Stimulated activated naive CD8-positive, alpha-beta T cell treated with anti-CD3 and anti-CD28 coated beads, Interleukin-15, Interleukin-2, amounts not matched to agents 100 ng/mL and 50 ng/mL, for 24 hours (primary cell): ENCODE data around the gene MDM4.
"Not testable (repeated sequence)": the region's sequence is repeated elsewhere in the genome, so short reads cannot be mapped to it uniquely, and the experiment has no call there.

Source experiments
- H3K27ac Mint-ChIP-seq: one replicate; pipeline ENCODE4 v1.8.0; 2021; ENCODE audit warnings: mild to moderate bottlenecking, mixed read lengths
- H3K27me3 Mint-ChIP-seq: one replicate; pipeline ENCODE4 v1.8.0; 2021; ENCODE audit warnings: mixed read lengths
- H3K36me3 Mint-ChIP-seq: one replicate; pipeline ENCODE4 v1.8.0; 2021; ENCODE audit warnings: low read depth, mixed read lengths
- H3K4me1 Mint-ChIP-seq: one replicate; pipeline ENCODE4 v1.8.0; 2021; ENCODE audit warnings: low read depth, mixed read lengths
- H3K4me3 Mint-ChIP-seq: one replicate; pipeline ENCODE4 v1.8.0; 2021; ENCODE audit warnings: mild to moderate bottlenecking, mixed read lengths
- H3K9me3 Mint-ChIP-seq: one replicate; pipeline ENCODE4 v1.8.0; 2021; ENCODE audit warnings: mixed read lengths

The MDM4 gene

GRCh38 chr1:204502241-204502640 is 14.0 kb upstream of the MDM4 start:
- Mint-ChIP-seq H3K36me3 (peaks cover 9% of the 10 kb centered on the region), H3K9me3 (no peaks in the 10 kb centered on the region), H3K27me3 (no peaks in the 10 kb centered on the region), H3K4me3 (no peak overlapping the region), H3K27ac (no peak overlapping the region), H3K4me1 (peaks cover 41% of the 10 kb centered on the region)

- no peak overlapping the region for H3K4me3 Mint-ChIP-seq
Observed at GRCh38 chr1:204503122-204503912, 12.9 kb upstream of the MDM4 start.

DNA sequence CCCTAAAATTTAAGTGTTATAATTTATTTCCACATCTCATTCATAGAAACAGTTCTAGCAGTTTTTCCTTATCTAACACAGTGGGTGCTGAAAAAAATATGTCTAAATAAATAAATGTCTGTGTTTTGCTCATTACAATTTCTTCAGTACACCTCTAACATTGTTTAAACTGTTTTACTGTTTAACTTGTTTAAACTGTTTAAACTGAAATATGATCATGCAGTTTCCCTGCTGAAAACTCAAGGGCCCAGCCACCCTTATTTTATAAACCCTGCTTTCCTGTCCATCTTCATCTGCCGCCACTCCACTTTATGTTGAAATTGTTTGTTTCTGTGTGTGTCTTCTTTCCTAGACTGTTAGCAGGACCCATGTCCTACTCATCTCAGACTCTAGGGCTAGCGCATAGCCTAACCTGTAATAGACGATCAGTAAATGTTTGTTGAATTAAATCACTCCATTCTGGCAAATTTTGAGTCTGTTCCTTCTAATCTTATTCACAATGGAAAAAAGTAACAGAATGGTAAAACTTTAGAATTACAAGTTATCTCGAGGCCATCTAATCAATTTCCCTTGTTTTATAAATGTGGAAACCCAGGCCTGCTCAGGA is 12.2 kb upstream of the MDM4 start:
- peaks cover 9% of the 10 kb centered on the region for H3K36me3 Mint-ChIP-seq
- H3K9me3 Mint-ChIP-seq: no peaks in the 10 kb centered on the region
- H3K4me3 Mint-ChIP-seq: no peak overlapping the region
- H3K27ac Mint-ChIP-seq: no peak overlapping the region
- peaks cover 41% of the 10 kb centered on the region for H3K4me1 Mint-ChIP-seq
- no peaks in the 10 kb centered on the region for H3K27me3 Mint-ChIP-seq

More at GRCh38 chr1:204503122-204503912, 12.9 kb upstream of the MDM4 start:
- peak overlapping the region; percentile 27 for H3K27ac Mint-ChIP-seq
- peaks cover 9% of the 10 kb centered on the region for H3K36me3 Mint-ChIP-seq
- peaks cover 45% of the 10 kb centered on the region for H3K4me1 Mint-ChIP-seq
- no peaks in the 10 kb centered on the region for H3K9me3 Mint-ChIP-seq
- no peaks in the 10 kb centered on the region for H3K27me3 Mint-ChIP-seq

GRCh38 chr1:204505674-204506200 is 10.5 kb upstream of the MDM4 start:
- Mint-ChIP-seq H3K4me3 (peak overlapping the region; percentile 90), H3K4me1 (peaks cover 35% of the 10 kb centered on the region), H3K27me3 (no peaks in the 10 kb centered on the region), H3K9me3 (no peaks in the 10 kb centered on the region), H3K36me3 (peaks cover 9% of the 10 kb centered on the region), H3K27ac (peak overlapping the region; percentile 87)

- peaks cover 40% of the 10 kb centered on the region for H3K4me1 Mint-ChIP-seq
- no peaks in the 10 kb centered on the region for H3K9me3 Mint-ChIP-seq
- peak overlapping the region; percentile 87 for H3K27ac Mint-ChIP-seq
- peak overlapping the region; percentile 90 for H3K4me3 Mint-ChIP-seq
- no peaks in the 10 kb centered on the region for H3K27me3 Mint-ChIP-seq
- peaks cover 9% of the 10 kb centered on the region for H3K36me3 Mint-ChIP-seq
Observed at GRCh38 chr1:204506201-204506968, 9.8 kb upstream of the MDM4 start.

GRCh38 chr1:204506969-204507316 is 9.3 kb upstream of the MDM4 start:
- Mint-ChIP-seq H3K27ac (peak overlapping the region; percentile 87), H3K9me3 (no peaks in the 10 kb centered on the region), H3K4me1 (peaks cover 40% of the 10 kb centered on the region), H3K27me3 (no peaks in the 10 kb centered on the region), H3K36me3 (peaks cover 9% of the 10 kb centered on the region), H3K4me3 (peak overlapping the region; percentile 90)

DNA sequence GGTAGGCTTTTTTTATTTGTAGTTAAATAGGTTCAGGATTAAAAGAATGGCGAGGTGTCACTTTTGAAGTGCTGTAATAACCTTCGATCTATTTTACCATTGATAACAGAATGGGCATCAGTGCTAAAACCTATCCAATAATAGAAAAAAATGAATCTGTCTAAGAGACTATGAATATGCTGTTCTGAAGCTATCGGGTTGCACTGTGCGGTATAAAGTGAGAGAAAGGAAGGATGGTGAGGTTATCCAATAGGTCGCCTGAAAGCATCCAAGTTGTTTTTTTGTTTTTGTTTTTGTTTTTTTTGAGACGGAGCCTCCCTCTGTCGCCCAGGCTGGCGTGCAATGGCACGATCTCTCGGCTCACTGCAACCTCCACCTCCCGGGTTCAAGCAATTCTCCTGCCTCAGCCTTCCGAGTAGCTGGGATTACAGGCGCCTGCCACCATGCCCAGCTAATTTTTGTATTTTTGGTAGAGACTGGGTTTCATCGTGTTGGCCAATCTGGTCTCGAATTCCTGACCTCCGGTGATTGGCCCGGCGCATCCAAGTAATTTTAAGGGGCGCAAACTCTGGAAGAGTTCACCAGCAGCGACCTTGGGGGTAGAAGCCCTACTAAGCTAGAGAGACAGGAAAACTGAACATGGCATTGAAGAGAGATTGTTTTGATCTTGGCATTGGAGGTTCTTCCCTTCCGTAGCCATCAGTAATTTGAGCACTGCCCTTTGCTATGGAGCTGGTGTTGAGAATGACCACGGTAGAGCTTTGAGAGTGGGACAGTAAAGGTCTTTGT is 8.7 kb upstream of the MDM4 start:
- H3K27ac Mint-ChIP-seq: peak overlapping the region; percentile 87
- no peaks in the 10 kb centered on the region for H3K27me3 Mint-ChIP-seq
- H3K4me3 Mint-ChIP-seq: peak overlapping the region; percentile 90
- peaks cover 40% of the 10 kb centered on the region for H3K4me1 Mint-ChIP-seq
- no peaks in the 10 kb centered on the region for H3K9me3 Mint-ChIP-seq
- peaks cover 9% of the 10 kb centered on the region for H3K36me3 Mint-ChIP-seq

DNA sequence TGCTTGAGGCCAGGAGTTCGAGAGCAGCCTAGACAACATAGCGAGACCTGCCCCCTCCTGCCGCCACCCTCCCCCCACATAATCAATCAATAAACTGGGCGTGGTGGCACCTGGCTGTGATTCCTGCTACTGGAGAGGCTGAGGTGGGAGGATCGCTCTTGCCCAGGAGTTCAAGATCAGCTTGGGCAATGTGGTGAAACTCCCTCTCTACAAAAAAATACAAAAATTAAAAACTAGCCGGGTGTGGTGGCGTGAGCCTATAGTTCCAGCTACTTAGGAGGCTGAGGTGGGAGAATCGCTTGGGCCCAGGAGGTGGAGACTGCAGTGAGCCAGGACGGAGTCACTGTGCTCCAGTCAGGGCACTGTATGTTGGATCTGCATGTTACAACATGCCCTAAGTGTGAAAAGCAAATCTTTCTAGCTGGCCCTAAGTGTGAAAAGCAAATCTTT is 7.0 kb upstream of the MDM4 start:
- Mint-ChIP-seq H3K4me1 (peaks cover 50% of the 10 kb centered on the region), H3K36me3 (peaks cover 9% of the 10 kb centered on the region), H3K9me3 (no peaks in the 10 kb centered on the region), H3K27ac (no peak overlapping the region), H3K4me3 (no peak overlapping the region), H3K27me3 (no peaks in the 10 kb centered on the region)

DNA sequence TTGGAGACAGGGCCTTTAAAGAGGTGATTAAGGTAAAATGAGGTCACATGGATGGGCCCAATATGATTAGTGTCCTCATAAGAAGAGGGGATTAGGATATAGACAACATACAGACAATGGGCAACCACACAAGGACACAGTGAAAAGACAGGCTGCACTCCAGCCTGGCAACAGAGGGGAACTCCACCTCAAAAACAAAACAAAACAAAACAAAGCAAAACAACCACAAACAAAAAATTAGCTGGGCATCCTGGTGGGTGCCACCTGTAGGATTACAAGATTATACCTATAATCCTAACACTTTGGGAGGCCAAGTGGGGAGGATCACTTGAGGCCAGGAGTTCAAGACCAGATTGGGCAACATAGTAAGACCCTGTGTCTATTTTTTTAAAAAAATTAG is 4.8 kb upstream of the MDM4 start:
- peaks cover 49% of the 10 kb centered on the region for H3K4me1 Mint-ChIP-seq
- no peak overlapping the region for H3K4me3 Mint-ChIP-seq
- peaks cover 6% of the 10 kb centered on the region for H3K36me3 Mint-ChIP-seq
- H3K9me3 Mint-ChIP-seq: no peaks in the 10 kb centered on the region
- peak overlapping the region; percentile 58 for H3K27ac Mint-ChIP-seq
- H3K27me3 Mint-ChIP-seq: no peaks in the 10 kb centered on the region

DNA sequence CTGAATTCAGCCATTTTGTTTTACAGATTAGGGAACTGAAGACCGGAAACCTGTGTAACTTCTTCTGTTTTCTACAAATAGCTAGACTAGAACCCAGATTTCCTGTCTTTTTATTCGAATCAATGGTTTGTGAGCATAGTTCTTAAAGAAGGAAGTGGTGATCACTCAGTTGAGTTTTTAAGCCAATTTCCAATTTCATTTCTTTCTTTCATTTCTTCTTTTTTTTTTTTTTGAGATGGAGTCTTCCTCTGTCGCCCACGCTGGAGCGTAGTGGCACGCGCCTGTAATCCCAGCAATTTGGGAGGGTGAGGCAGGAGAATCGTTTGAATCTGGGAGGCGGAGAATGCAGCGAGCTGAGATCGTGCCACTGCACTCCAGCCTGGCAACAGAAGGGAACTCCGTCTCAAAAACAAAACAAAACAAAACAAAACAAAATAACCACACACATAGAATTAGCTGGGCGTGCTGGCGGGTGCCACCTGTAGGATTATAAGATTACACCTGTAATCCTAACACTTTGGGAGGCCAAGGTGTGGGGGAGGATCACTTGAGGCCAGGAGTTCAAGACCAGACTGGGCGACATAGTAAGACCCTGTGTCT is 3.0 kb upstream of the MDM4 start:
- peaks cover 10% of the 10 kb centered on the region for H3K36me3 Mint-ChIP-seq
- H3K27ac Mint-ChIP-seq: peak overlapping the region; percentile 98
- no peaks in the 10 kb centered on the region for H3K9me3 Mint-ChIP-seq
- H3K4me3 Mint-ChIP-seq: peak overlapping the region; percentile 81
- peaks cover 46% of the 10 kb centered on the region for H3K4me1 Mint-ChIP-seq
- no peaks in the 10 kb centered on the region for H3K27me3 Mint-ChIP-seq

GRCh38 chr1:204514828-204515227 is 1.4 kb upstream of the MDM4 start:
- H3K36me3 Mint-ChIP-seq: peaks cover 26% of the 10 kb centered on the region
- no peaks in the 10 kb centered on the region for H3K9me3 Mint-ChIP-seq
- H3K4me3 Mint-ChIP-seq: no peak overlapping the region
- H3K27me3 Mint-ChIP-seq: no peaks in the 10 kb centered on the region
- H3K27ac Mint-ChIP-seq: peak overlapping the region; percentile 69
- H3K4me1 Mint-ChIP-seq: peaks cover 59% of the 10 kb centered on the region

DNA sequence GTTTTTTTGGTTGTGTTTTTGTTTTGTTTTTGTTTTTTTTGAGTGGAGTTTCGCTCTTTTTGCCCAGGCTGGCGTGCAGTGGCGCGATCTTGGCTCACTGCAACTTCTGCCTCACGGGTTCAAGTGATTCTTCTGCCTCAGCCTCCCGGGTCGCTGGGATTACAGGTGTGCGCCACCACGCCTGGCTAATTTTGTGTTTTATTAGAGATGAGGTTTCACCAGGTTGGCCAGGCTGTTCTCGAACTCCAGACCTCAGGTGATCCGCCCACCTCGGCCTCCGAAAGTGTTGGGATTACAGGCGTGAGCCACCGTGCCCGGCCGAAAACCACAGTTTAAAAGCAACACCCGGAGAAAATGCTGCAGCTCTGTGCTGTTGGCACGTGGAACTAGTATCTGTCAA is 1.2 kb downstream of the MDM4 start:
- Mint-ChIP-seq H3K4me1 (peaks cover 80% of the 10 kb centered on the region), H3K36me3 (peaks cover 43% of the 10 kb centered on the region)
- H3K27me3 Mint-ChIP-seq, H3K4me3 Mint-ChIP-seq, H3K27ac Mint-ChIP-seq, H3K9me3 Mint-ChIP-seq: not testable (repeated sequence)

DNA sequence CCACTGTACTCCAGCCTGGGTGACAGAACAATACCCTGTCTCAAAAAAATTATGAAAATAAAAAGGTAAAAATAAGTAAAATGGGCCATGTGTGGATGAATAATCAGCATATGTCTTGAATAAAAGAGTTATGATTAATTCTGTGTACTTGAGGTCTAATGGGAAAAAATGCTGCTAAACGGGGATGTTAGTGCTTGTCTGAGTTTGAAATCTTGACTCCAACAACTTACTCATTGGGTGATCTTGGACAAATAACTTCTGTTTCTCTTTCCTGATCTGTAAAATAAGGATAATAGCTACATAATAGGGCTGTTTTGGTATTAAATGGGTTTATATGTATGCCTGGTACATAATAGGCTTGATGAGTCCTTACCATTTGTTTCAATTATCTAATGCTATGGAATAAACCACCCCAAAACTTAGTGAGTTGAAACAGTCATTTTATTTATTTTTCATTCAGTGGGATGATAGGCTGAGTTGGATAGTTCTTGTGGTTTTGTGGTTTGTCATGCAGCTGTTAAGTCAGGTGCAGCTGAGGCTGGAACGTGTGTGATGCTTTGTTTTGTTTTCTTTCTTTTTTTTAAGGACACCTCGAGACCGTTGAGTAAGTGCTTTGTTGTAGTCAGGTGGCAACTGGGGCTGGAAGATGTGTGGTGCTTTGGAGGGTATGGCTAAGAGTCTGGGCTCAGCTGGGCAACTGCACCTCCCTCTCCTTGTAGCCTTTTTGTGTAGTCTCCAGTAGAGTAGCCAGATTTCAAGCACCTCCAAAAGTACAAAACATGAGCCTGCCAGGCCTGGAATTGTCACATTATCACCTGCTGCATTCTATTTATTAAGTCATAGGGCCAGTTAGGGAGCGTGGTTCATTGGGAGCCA is 4.9 kb downstream of the MDM4 start:
- H3K4me3 Mint-ChIP-seq: peak overlapping the region; percentile 40
- H3K36me3 Mint-ChIP-seq: peaks cover 68% of the 10 kb centered on the region
- H3K4me1 Mint-ChIP-seq: peaks cover 85% of the 10 kb centered on the region
- peak overlapping the region; percentile 75 for H3K27ac Mint-ChIP-seq
- no peaks in the 10 kb centered on the region for H3K27me3 Mint-ChIP-seq
- H3K9me3 Mint-ChIP-seq: peaks cover 11% of the 10 kb centered on the region
